BJ (cell line): ENCODE data around the gene NFIL3. TPM values are rescaled to one million over a fixed set of nuclear protein-coding genes. Genes with fewer than 3 reads are reported as not detected.
"Not testable (repeated sequence)": the region's sequence is repeated elsewhere in the genome, so short reads cannot be mapped to it uniquely, and the experiment has no call there.

Experiments
- CTCF ChIA-PET: fragments of 350-600 bp; formaldehyde crosslinking; extraction: SDS; loops from one replicate; lab custom pipeline; 2021; ENCODE audit warnings: antibody characterized with exemption, inconsistent platforms; lab: Yijun Ruan, JAX
- POLR2A ChIA-PET: fragments of 300-600 bp; sonication (Branson Sonifier 250); formaldehyde crosslinking; extraction: SDS; loops from one replicate; lab custom pipeline; 2021; ENCODE audit warnings: antibody characterized with exemption; lab: Charles Lee
- DNase-seq: peaks from one replicate; pipeline ENCODE4 v3.0.0-alpha.2; 2011; ENCODE audit warnings: low read depth
- H3K27me3 ChIP-seq: 2 replicates; pipeline ENCODE4 v1.6.0; 2011; ENCODE audit warnings: low read length; ENCODE audit not compliant: control insufficient read depth, insufficient read depth
- H3K36me3 ChIP-seq: 2 replicates; pipeline ENCODE4 v1.5.1; 2011; ENCODE audit warnings: low read length; ENCODE audit not compliant: control insufficient read depth, insufficient read depth
- H3K4me3 ChIP-seq: 2 replicates; pipeline ENCODE4 v1.5.1; 2011; ENCODE audit warnings: low read depth, mild to moderate bottlenecking, control low read depth, low read length
- CTCF ChIP-seq: IDR thresholded peaks from 2 replicates; pipeline ENCODE4 v1.5.1; 2011; ENCODE audit warnings: low read depth, mild to moderate bottlenecking, control low read depth, inconsistent platforms, low read length, moderate library complexity; ENCODE audit not compliant: insufficient read depth
- polyA plus RNA-seq: library from polyadenylated mRNA; depleted of rRNA; stranded (reverse); fragments of >200 nt; gene quantifications from 2 replicates; pipeline ENCODE4 v1.2.3, GENCODE V29; 2011

The NFIL3 gene
- polyA plus RNA-seq, 1 experiment = 6.9 TPM

- TF ChIP-seq CTCF = no peak
- ChIA-PET POLR2A (no interaction called here), CTCF (no interaction called here)
- no peak overlapping the region for H3K4me3 ChIP-seq
- DNase-seq = no peak
- no peaks in the 10 kb centered on the region for H3K27me3 ChIP-seq
- no peaks in the 10 kb centered on the region for H3K36me3 ChIP-seq
Observed at GRCh38 chr9:91395106-91395552, 28.5 kb downstream of the NFIL3 start.

- no peak for TF ChIP-seq CTCF
- POLR2A ChIA-PET = no interaction called here
- CTCF ChIA-PET = no interaction called here
- Histone ChIP-seq H3K27me3 (no peaks in the 10 kb centered on the region), H3K36me3 (no peaks in the 10 kb centered on the region), H3K4me3 (no peak overlapping the region)
- DNase-seq = no peak
Observed at GRCh38 chr9:91393826-91394225, 29.8 kb downstream of the NFIL3 start.

- CTCF ChIA-PET = interaction anchor here (0.6 kb wide), 2 partner anchors 292 to 349 kb away, joined by 3 read pairs; no protein-coding TSS in a partner anchor
- H3K36me3 ChIP-seq = no peaks in the 10 kb centered on the region
- H3K27me3 ChIP-seq = no peaks in the 10 kb centered on the region
- no peak overlapping the region for H3K4me3 ChIP-seq
- no peak for DNase-seq
- no peak for TF ChIP-seq CTCF
- POLR2A ChIA-PET = no interaction called here
Observed at GRCh38 chr9:91392435-91392834, 31.2 kb downstream of the NFIL3 start.

GRCh38 chr9:91391818-91392217, 31.8 kb downstream of the NFIL3 start:
- no peaks in the 10 kb centered on the region for H3K27me3 ChIP-seq
- H3K36me3 ChIP-seq = no peaks in the 10 kb centered on the region
- ChIA-PET CTCF (no interaction called here), POLR2A (no interaction called here)
- TF ChIP-seq CTCF = no peak
- H3K4me3 ChIP-seq = no peak overlapping the region
- no peak for DNase-seq

GRCh38 chr9:91391412-91391811, 32.2 kb downstream of the NFIL3 start:
- CTCF ChIA-PET = no interaction called here

GRCh38 chr9:91389686-91390085, 33.9 kb downstream of the NFIL3 start:
- H3K27me3 ChIP-seq, H3K4me3 ChIP-seq, CTCF ChIA-PET, H3K36me3 ChIP-seq, POLR2A ChIA-PET, DNase-seq: not testable (repeated sequence)

More at GRCh38 chr9:91391412-91391811, 32.2 kb downstream of the NFIL3 start:
- POLR2A ChIA-PET = no interaction called here
- H3K27me3 ChIP-seq = no peaks in the 10 kb centered on the region
- no peaks in the 10 kb centered on the region for H3K36me3 ChIP-seq
- no peak for DNase-seq
- TF ChIP-seq CTCF = no peak
- H3K4me3 ChIP-seq = no peak overlapping the region
